HG02571 (cell line): ENCODE data around the gene PC.
"Not testable (repeated sequence)": the region's sequence is repeated elsewhere in the genome, so short reads cannot be mapped to it uniquely, and the experiment has no call there.

Source experiments
- ATAC-seq: cut with Tn5 transposase; IDR thresholded peaks from one replicate; pipeline ENCODE4 v1.9.1; 2021; ENCODE audit warnings: mild to moderate bottlenecking, moderate library complexity; ENCODE audit not compliant: unreplicated experiment

PC gene, protein sequence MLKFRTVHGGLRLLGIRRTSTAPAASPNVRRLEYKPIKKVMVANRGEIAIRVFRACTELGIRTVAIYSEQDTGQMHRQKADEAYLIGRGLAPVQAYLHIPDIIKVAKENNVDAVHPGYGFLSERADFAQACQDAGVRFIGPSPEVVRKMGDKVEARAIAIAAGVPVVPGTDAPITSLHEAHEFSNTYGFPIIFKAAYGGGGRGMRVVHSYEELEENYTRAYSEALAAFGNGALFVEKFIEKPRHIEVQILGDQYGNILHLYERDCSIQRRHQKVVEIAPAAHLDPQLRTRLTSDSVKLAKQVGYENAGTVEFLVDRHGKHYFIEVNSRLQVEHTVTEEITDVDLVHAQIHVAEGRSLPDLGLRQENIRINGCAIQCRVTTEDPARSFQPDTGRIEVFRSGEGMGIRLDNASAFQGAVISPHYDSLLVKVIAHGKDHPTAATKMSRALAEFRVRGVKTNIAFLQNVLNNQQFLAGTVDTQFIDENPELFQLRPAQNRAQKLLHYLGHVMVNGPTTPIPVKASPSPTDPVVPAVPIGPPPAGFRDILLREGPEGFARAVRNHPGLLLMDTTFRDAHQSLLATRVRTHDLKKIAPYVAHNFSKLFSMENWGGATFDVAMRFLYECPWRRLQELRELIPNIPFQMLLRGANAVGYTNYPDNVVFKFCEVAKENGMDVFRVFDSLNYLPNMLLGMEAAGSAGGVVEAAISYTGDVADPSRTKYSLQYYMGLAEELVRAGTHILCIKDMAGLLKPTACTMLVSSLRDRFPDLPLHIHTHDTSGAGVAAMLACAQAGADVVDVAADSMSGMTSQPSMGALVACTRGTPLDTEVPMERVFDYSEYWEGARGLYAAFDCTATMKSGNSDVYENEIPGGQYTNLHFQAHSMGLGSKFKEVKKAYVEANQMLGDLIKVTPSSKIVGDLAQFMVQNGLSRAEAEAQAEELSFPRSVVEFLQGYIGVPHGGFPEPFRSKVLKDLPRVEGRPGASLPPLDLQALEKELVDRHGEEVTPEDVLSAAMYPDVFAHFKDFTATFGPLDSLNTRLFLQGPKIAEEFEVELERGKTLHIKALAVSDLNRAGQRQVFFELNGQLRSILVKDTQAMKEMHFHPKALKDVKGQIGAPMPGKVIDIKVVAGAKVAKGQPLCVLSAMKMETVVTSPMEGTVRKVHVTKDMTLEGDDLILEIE

DNA sequence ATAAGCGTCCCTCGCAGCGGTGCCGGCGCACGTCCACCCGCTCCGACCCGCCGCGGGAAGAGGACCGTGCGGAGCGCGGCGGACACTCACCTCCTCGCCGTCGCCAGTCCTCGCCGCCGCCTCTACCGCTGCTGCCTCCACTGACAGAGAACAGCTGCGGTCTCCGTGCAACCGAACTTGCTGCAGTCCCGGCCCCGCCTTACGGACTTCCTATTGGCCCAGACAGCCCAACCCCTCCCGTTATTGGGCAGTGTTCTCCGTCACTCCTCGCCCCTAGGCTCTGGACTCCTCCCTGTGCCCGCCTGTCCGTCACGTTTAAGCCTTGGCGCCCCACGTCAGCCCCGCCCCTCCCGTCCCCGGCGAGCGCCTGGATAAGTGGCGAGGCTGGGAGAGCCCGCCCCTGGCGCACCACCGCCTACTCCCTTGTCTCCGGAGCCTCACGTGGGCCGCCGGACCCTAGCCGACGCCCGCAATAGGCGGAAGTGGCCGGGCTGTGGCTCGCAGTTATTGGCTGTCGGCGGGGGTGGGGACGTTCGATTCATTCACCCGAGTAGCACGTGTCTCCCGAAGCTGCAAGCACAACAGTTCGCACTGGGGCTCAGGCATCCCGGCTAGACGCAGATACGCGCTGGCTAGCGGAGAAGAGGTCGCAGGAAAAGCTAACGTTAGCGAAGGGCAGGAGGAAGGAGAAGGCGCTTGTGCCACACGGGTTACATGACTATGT lies at the start of gene PC:
Gene PC, minus strand, starts transcription at position 152 of the 724 bp plus-strand sequence. CDS start 86,224 bp downstream, outside the sequence.
- peak; percentile 89 for ATAC-seq

DNA sequence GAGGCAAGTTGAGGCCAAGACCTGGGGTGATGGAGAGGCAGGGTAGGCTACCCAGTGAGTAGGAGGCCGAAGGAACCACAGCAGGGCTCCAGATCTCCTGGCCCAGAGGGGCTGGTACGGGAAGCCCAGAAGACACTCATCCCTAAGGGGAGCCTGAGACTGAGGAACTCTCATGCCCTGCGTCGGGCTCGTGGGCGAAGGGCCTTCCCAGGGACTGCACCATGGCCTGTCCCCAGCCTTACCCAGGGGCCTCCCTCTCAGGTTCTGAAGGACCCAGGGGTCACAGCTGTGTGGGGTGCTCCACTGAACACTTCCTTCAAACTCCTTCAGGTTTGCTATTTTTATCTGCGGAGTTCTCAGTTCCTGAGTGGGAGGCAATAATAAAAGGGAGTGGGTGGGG lies 48.9 kb upstream of the PC start:
- no peak for ATAC-seq

DNA sequence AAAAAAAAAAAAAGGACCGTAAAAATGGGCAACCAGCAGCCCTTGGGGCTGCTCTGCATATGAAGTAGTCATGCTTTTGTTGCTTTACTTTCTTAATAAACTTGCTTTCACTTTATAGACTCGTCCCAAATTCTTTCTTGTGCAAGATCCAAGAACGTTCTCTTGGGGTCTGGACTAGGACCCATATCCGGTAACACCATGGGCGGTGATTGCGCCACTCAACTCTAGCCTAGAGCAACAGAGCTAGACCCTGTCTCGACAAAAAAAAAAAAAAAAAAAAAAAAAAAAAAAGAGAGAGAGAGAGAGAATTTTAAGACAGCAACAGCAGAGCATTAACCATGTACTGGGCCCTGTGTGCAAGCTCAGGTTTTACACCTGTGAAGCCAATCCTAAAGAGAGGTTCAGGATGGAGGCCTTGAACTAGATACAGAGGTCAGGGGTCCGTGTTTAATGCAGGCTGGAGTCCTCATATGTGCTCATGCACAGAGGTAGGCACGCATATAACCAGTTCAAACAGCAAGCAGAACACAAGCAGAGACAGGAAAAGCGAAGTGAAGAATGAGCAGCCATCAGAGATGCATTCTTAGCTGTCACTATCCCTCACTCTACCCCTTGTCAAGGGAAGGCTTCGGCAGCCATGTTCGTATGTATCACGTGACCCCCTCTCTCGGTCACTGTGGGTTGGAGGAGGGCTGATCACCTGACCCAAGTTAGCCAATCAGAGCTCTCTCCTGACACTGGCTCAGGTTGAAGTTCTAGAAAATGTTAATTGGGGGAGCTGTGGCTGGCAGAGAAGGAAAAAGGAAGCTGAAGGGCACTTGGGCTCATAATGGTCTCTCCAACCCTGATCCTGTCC lies 48.1 kb upstream of the PC start:
- no peak for ATAC-seq

DNA sequence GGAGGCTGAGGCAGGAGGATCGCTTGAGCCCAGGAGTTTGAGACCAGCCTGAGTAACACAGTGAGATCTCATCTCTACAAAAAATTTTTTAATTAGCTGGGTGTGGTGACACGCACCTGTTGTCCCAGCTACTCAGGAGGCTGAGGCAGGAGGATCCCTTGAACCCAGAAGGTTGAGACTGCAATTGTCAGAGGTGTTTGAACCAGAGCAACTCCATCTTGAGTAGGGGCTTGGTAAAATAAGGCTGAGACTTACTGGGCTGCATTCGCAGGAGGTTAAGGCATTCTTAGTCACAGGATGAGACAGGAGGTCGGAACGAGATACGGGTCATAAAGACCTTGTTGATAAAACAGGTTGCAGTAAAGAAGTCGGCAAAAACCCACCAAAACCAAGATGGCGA lies 47.0 kb upstream of the PC start:
- not testable (repeated sequence) for ATAC-seq

DNA sequence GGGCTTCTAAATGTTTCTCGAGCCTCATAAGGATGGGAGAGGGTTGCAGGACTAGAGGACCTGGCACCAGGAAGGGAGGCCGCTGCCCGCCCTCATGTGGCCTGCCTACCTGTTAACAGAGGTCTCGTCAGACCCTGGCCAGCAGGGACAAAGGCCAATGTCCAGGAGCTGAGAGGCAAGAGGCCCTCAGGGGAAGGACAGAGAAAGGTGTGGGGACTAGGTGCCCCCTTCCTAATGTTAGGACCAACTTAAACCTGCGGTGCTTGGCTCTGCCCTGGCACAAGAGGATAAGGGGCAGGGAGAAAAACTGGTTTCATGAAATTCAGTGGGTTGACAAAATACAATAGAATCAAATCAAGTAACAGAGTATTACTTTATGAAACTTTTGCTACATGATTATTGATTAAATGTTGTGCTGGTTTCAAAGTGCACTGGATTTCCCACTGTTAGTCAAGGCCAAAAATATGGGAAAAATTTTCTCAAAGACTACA lies 44.8 kb upstream of the PC start:
- ATAC-seq = no peak

DNA sequence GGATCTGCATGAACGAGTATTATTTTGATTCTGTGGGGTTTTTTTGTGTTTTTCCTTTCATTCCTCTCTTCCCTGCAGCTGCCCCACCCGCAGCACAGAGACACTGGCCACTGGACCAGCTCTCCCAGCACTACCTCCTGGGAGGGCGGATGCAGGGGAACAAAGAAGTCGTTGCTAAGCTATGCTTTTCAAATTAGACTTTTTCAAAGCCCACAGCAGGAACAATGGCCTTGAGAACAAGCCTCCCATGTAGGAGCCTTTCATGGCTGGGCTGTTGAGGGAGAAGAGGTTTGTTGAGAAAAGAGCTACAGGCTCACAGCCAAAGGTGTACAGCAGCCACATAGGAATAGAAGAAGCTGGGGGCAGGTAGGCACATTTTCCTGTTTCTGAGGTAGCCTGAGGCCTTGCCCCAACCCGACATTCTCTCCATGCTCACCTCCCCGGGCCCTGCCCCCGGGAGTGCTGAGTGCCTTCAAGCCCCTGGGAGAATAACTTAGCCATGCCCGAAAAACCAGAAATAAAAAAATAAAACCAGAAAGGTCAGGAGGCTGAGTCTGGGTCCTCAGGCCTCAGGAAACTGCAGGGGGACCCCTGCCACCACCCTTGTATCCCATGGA lies 44.2 kb upstream of the PC start:
- ATAC-seq = no peak

DNA sequence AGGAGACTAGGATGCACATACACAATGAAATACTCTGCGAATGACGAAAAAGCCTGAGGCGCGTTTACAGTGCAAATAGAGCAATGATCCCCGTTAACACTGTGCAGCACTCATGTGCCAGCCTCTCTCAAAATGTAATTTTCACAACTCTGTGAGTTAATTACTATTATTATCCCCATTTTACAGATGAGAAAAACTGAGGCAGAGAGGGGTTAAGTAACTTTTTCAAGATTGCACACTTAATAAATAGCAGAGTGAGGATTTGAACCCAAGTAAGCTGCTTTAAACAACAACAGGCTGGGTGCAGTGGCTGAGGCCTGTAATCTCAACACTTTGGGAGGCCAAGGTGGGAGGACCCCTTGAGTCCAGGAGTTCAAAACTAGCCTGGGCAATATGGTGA lies 43.1 kb upstream of the PC start:
- ATAC-seq = no peak

DNA sequence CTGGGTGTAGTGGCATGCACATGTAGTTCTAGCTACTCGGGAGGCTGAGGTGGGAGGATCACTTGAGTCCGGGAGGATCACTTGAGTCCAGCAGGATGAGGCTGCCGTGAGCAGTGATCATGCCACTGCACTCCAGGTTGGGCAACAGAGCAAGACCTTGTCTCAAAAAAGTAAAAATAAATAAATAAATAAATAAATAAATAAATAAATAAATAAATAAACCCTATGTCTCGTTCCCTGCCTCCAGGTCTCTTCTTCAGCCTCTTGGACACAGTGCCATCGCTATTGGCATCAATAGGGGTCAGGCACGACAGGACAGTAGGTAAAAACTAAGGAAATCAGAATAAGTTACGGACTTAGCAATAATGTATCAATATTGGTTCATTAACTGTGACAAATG lies 41.4 kb upstream of the PC start:
- ATAC-seq = no peak

DNA sequence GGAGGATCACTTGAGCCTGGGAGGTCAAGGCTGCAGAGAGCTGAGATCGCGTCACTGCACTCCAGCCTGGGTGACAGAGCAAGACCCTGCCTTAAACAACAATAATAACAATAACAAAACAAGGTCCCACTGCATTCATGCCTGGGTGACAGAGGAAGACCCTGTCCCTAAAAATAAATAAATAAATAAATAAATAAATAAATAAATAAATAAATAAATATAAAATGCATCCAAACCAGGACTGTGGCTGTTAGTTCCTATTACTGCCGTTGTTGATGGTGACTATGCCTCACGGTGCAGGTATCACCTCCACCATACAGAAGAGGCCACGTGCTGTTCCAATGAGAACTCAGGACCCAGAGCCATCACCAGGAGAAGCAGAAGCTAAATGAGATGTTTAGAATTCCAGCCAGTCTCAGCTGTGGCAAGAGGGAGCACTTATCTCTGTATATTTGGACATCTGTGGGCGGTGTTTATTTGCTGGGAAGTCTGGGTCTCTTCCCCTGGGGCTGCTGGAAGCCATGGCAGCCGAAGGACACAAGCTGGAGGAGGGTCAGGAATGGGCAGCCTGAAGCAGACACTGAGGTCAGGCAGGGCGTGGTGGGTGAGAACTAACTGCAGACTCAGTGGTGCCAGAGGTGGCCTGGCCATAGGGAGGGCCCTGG lies 38.6 kb upstream of the PC start:
- ATAC-seq = no peak

DNA sequence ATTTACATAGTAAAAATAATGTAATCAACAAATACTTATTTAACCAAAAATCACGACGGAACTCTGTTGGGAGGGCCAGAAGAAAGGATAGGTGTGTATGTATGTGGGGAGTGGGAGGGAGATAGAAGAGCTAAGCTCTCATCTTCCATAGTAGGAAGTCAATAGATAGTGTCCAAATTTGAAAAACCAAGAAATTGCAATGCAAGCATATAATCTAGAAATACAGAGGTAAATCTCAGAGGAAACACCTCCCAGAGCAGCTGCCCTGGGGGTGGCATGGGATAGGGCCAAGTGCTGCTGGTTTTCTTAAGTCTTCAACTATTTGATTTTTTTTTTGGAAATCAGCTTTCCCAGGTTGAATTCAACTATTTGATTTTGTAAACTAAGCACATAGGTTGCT lies 33.9 kb upstream of the PC start:
- no peak for ATAC-seq

DNA sequence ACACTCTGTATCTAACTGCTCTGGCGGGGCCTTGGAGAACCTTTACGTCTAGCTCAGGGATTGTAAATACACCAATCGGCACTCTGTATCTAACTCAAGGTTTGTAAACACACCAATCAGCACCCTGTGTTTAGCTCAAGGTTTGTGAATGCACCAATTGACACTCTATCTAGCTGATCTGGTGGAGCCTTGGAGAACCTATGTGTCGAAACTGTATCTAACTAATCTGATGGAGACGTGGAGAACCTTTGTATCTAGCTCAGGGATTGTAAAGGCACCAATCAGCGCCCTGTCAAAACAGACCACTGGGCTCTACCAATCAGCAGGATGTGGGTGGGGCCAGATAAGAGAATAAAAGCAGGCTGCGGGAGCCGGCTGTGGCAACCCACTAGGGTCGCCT lies 31.2 kb upstream of the PC start:
- ATAC-seq = not testable (repeated sequence)

DNA sequence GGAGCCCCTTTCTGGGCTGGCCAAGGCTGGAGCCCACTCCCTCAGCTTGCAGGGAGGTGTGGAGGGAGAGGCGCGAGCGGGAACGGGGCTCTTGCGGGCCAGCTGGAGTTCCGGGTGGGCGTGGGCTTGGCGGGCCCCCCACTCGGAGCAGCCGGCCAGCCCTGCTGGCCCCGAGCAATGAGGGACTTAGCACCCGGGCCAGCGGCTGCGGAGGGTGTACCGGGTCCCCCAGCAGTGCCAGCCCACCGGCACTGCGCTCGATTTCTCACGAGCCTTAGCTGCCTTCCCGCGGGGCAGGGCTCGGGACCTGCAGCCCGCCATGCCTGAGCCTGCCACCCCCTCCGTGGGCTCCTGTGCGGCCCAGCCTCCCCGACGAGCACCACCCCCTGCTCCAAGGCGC lies 30.6 kb upstream of the PC start:
- ATAC-seq = not testable (repeated sequence)

DNA sequence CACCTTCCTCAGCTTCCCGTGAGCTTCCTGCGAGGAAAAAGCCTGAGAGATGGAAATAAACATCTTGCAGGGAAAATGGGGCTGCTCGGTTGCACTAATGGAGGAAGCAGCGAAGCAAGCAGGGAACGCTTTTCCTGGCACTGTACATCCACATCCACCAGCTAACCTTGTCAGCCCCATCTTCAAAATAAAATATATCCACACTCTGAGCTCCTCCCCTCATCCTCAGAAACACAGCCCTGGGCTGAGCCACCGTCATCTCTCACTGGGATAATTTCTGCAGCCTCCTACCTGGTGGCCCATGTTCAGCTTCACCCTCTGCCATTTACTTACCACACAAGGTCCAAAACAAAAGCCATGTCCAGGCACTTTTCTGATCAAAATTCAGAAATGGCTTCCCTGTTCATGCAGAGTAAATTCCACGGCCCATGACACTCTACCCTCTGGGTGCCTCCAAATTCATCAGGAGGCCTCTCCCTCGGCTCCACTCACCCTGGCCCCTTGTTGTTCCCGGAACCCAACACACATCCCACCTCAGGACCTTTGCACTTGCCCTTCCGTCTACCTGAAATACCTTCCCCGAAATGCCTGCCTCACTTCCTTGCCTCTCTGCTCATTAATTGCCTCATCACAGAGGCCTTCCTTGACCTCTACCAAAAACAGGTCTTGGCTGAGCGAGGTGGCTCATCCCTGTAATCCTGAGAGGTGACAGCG lies 29.9 kb upstream of the PC start:
- no peak for ATAC-seq

DNA sequence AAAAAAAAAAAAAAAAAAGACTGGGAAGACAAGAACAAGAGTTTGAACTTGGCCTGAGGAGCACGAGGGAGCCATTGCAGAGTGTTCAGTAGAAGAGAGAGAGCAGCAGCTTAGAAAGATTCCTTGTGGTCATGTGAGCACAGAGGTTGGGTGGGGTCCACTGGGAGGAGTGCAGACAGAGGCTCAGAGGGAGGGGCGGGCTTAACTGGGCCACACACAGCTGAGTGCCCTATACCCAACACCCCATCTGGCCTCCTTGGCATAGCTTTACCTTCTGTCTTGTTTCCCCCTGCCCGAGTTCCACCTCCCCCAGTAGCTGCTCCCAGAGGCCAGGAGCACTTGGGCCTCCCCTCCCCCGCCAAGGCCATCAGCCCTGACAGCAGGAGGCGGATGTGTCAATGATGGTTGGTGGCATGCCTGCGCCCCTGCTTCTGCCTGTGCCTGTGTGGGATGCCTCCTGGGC lies 29.0 kb upstream of the PC start:
- no peak for ATAC-seq

DNA sequence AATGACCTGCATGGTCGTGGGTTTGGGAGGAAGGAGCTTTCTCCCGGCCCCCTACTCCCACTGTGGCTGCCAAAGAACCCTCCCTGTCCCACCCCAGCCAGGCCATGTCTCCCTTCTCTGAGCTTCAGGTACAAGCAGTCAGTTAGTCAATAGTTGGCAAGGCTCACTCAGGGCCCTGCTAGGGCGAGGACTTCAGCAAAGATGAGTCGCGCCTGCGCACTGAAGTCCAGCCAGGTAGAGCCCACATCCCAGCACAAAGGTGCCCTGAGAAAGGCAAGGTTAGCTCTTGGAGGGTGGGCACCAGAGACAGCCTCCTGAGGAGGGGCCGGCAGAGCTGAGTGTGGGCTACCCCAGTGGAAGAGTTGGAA lies 28.0 kb upstream of the PC start:
- no peak for ATAC-seq

DNA sequence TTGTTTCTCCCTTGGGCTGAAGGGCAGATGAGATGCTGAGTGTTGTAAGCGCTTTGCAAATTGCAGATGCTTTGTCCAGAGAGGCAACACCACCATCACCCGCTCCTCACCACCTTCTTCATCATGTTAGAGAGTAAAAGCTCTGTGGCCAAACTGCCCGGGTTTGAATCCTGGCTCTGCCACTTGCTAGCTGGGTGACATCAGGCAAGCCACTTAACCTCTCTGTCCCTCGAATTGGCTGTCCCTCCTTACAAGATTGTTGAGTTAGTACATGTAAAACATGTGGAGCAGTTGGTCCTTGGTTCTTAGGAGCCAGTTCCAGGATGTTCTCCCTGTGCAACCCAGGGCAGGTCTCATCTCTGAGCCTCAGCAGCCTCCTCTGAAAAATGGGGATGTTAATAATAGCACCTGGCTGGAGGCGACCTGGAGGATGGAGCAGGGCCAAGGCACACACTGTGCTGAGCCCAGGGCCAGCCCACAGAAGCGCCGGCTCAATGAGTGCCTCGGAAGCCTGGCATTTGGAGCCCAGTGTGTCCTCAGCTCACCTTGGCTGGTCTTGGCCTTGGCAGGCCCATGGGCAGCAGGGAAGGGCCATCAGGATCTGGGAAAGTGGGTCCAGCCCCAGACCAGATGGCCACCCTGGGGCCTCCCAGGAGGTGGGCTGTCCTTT lies 27.5 kb upstream of the PC start:
- ATAC-seq = no peak

DNA sequence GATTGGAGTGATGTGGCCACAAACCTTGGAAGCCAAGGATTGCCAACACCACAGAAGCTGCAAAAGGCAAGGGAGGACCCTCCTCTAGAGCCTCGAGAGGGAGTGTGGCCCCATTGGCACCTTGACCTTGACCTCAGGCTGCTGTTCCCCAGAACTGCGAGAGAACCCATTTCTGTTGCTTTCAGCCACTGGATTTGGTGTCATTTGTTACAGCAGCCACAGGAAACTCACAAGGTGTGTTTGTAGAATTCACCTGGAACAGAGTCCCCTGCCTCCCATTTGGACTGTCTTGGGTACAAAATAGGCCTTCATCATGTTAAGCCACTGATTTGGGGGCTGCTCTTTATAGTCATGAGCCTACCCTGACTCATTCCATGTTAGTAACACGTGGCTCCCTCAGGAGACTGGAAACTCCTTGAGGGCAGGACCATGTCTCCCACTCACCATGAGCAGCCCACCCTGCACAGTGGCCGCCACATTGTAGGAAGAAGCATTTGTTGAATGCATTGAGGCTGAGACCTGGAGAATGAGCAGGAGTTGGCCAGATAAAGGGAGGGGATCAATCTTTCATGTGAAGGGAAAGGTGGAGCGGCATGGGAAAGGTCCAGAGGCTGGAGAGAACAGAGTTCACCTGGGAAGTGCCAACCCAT lies 25.2 kb upstream of the PC start:
- no peak for ATAC-seq
